IPS-15b (cell line): ENCODE data around the gene DPP10.

Source experiments
- H3K27me3 ChIP-seq: one replicate; pipeline ENCODE4 v1.6.1; 2013; ENCODE audit warnings: low read length; ENCODE audit not compliant: control insufficient read depth, insufficient read depth
- H3K36me3 ChIP-seq: one replicate; pipeline ENCODE4 v1.6.1; 2013; ENCODE audit warnings: low read length; ENCODE audit not compliant: control insufficient read depth, insufficient read depth
- H3K4me1 ChIP-seq: one replicate; pipeline ENCODE4 v1.6.1; 2013; ENCODE audit warnings: mild to moderate bottlenecking, low read length; ENCODE audit not compliant: control insufficient read depth, insufficient read depth
- H3K4me3 ChIP-seq: one replicate; pipeline ENCODE4 v1.5.1; 2013; ENCODE audit warnings: low read depth, low read length
- H3K9ac ChIP-seq: one replicate; pipeline ENCODE4 v1.6.1; 2013; ENCODE audit warnings: low read depth, mild to moderate bottlenecking, low read length
- H3K9me3 ChIP-seq: one replicate; pipeline ENCODE4 v1.6.1; 2013; ENCODE audit warnings: mild to moderate bottlenecking, low read length; ENCODE audit not compliant: control insufficient read depth, insufficient read depth

Gene DPP10

DNA sequence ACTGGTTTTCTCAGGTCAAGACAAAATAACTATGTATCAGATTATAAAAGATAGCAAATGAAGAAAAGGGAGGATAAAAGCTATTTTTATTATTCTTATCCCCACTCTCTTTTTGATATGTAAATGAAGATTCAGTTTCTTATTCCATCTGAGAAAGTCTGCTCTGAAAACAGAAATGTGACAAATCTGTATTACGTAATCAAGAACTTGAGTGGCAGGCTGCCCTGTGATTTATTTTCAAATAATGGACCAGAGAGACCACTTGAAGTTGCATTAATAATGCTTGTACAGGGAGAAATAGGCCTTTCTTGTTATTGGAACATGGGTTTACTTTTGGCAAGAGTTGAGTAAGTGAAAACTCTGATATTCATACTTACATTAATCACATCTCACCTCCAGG, 727.4 kb downstream of the DPP10 start:
- H3K9me3 ChIP-seq = no peaks in the 10 kb centered on the region
- H3K4me1 ChIP-seq = peaks cover 11% of the 10 kb centered on the region
- H3K36me3 ChIP-seq = no peaks in the 10 kb centered on the region
- H3K9ac ChIP-seq = no peak overlapping the region
- no peak overlapping the region for H3K4me3 ChIP-seq
- H3K27me3 ChIP-seq = no peaks in the 10 kb centered on the region

GRCh38 chr2:115171751-115172150, 729.3 kb downstream of the DPP10 start:
- H3K9me3 ChIP-seq = no peaks in the 10 kb centered on the region
- no peak overlapping the region for H3K4me3 ChIP-seq
- no peaks in the 10 kb centered on the region for H3K36me3 ChIP-seq
- no peak overlapping the region for H3K9ac ChIP-seq
- H3K4me1 ChIP-seq = peaks cover 15% of the 10 kb centered on the region
- H3K27me3 ChIP-seq = no peaks in the 10 kb centered on the region

- peaks cover 4% of the 10 kb centered on the region for H3K4me1 ChIP-seq
- no peaks in the 10 kb centered on the region for H3K9me3 ChIP-seq
- no peak overlapping the region for H3K4me3 ChIP-seq
- H3K27me3 ChIP-seq = no peaks in the 10 kb centered on the region
- no peaks in the 10 kb centered on the region for H3K36me3 ChIP-seq
- no peak overlapping the region for H3K9ac ChIP-seq
These were observed 732.2 kb downstream of the DPP10 start for GRCh38 chr2:115174651-115175050.

DNA sequence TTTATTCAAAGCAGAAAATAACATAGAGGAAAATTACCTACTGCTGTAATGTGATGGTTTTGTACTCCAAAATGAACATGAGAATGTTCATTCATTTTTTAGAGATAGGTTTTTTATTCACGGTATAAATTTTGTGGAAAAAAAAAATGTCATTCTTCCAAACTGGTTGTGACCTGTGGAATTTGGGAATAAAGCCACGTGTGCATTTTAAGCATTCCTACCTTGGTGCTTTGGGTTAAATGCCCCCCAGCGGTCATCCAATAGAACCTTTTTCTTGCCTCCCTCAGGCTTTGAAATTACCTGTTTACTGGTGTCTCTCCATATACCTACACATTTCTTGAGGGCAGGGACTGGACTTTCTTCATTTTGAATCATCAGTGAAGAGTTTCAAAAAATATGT, 740.7 kb downstream of the DPP10 start:
- Histone ChIP-seq H3K9ac (no peak overlapping the region), H3K36me3 (no peaks in the 10 kb centered on the region), H3K4me1 (peaks cover 6% of the 10 kb centered on the region), H3K9me3 (no peaks in the 10 kb centered on the region), H3K4me3 (no peak overlapping the region), H3K27me3 (no peaks in the 10 kb centered on the region)

GRCh38 chr2:115190459-115190858, 748.0 kb downstream of the DPP10 start:
- Histone ChIP-seq H3K9me3 (no peaks in the 10 kb centered on the region), H3K9ac (no peak overlapping the region), H3K27me3 (no peaks in the 10 kb centered on the region), H3K4me1 (no peaks in the 10 kb centered on the region), H3K4me3 (no peak overlapping the region), H3K36me3 (no peaks in the 10 kb centered on the region)

DNA sequence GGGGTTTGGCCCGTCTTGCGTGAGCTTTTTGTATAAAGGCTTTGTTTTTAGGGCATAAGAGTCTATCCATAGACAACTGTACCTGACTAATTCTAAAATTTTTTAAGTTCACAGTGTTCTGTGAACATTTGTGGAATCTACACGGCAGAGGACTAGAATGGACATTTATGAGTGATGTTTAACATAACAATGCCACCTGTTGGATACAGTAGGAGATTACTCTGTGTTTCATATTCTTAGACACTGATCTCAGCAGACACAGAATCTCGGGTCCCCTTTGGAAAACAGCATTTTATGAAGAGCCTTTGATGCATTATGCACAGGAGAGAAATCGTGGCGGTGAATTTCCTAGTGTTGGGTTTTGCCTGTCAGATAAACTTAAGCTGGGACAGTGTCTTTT, 752.2 kb downstream of the DPP10 start:
- Histone ChIP-seq H3K4me3 (no peak overlapping the region), H3K36me3 (no peaks in the 10 kb centered on the region), H3K27me3 (no peaks in the 10 kb centered on the region), H3K9ac (no peak overlapping the region), H3K9me3 (no peaks in the 10 kb centered on the region), H3K4me1 (no peaks in the 10 kb centered on the region)

GRCh38 chr2:115196587-115196986, 754.1 kb downstream of the DPP10 start:
- no peak overlapping the region for H3K4me3 ChIP-seq
- no peaks in the 10 kb centered on the region for H3K9me3 ChIP-seq
- no peak overlapping the region for H3K9ac ChIP-seq
- no peaks in the 10 kb centered on the region for H3K27me3 ChIP-seq
- no peaks in the 10 kb centered on the region for H3K4me1 ChIP-seq
- H3K36me3 ChIP-seq = no peaks in the 10 kb centered on the region

DNA sequence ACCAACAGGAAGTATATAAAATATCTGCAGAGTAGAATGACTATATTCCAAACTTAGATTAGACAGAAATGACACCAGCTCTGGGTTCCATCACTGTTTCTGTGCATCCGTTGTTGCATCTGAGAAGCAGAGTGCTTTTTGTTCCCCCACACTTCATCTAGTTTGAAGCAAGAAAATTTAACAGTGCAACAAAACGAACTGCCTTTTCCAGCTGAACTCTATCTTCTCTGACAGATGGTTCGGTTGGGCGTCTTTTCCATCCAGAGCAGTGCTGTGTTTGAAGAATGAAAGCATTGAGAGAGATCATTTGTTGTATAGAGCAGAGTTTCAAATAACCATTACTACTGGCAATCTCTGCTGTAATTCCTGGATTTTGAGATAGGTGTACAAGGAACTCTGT, 757.5 kb downstream of the DPP10 start:
- Histone ChIP-seq H3K27me3 (no peaks in the 10 kb centered on the region), H3K9ac (no peak overlapping the region), H3K36me3 (no peaks in the 10 kb centered on the region), H3K4me3 (no peak overlapping the region), H3K4me1 (no peaks in the 10 kb centered on the region), H3K9me3 (no peaks in the 10 kb centered on the region)

DNA sequence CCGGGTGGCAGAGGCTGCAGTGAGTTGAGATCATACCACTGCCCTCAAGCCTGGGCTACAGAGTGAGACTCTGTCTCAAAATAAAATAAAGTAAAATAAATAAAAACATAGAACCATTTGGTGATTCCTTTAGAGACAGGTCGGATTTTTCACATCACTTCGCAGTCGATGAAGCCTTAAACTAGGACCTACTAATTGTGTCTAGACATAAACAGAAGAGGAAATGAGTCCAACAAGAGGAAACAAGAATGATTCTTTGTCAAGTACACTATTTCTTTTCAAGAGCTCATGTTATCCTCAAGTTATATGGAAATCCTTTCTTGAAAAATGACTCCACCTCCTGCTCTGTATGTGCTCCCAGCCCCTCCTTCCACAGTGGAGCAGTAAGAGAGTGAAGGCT, 758.9 kb downstream of the DPP10 start:
- no peaks in the 10 kb centered on the region for H3K36me3 ChIP-seq
- no peaks in the 10 kb centered on the region for H3K9me3 ChIP-seq
- H3K4me3 ChIP-seq = no peak overlapping the region
- H3K27me3 ChIP-seq = no peaks in the 10 kb centered on the region
- no peaks in the 10 kb centered on the region for H3K4me1 ChIP-seq
- no peak overlapping the region for H3K9ac ChIP-seq

DNA sequence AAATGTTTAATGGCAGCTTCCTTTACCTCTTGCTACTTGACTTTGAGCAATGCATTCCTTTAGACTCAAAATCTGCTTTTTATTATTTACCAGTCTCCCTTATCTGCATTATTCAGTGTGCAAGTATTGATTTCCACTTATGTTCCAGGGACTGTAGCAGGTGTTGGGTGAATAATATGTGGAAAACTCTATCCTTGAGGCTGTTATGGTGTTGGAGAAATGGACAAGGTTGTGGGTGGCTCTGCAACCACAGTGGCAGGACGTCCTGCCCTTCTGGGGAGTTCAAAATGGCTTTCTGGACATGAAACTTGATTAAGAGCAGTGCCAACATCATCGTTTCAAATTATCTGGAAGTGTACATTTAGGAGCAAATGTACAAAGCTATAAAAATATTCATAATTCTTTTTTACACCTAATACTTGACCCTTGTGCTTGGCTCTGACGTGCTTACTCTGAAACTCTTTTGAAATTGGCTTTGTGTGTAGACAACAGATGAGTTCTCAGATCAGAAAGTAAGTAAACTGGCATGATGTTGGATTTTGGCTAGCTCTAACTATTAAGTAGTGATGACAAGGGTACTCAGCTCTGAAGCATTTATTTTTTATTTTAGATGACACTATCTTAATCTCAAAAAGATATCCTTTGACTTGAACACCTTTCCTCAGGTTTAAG, 766.2 kb downstream of the DPP10 start:
- no peaks in the 10 kb centered on the region for H3K27me3 ChIP-seq
- peaks cover 15% of the 10 kb centered on the region for H3K4me1 ChIP-seq
- no peaks in the 10 kb centered on the region for H3K9me3 ChIP-seq
- H3K9ac ChIP-seq = no peak overlapping the region
- H3K4me3 ChIP-seq = no peak overlapping the region
- no peaks in the 10 kb centered on the region for H3K36me3 ChIP-seq

- Histone ChIP-seq H3K27me3 (no peaks in the 10 kb centered on the region), H3K36me3 (no peaks in the 10 kb centered on the region), H3K4me1 (peaks cover 24% of the 10 kb centered on the region), H3K9ac (no peak overlapping the region), H3K4me3 (no peak overlapping the region), H3K9me3 (no peaks in the 10 kb centered on the region)
These were observed 771.6 kb downstream of the DPP10 start for GRCh38 chr2:115214050-115214449.

DNA sequence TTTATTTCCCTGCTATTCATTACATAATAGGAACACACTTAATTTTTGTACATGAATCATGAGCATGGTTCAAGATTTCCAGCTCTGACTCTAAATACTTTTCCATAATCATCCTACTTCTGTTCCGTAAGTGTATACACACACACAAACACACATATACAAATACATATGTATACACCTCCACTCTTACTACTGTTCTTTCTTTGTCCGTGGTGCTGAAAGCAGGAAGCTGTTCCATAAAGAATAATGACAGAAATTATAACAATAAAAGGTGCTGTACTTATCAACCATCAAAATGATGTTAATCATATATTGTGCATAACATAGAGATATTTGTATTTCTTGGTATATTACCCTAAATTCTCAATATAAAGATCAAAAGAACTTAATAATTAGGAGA, 776.9 kb downstream of the DPP10 start:
- H3K9me3 ChIP-seq = no peaks in the 10 kb centered on the region
- no peaks in the 10 kb centered on the region for H3K27me3 ChIP-seq
- H3K36me3 ChIP-seq = no peaks in the 10 kb centered on the region
- no peak overlapping the region for H3K9ac ChIP-seq
- H3K4me3 ChIP-seq = no peak overlapping the region
- peaks cover 6% of the 10 kb centered on the region for H3K4me1 ChIP-seq
